WTC11 (cell line): ENCODE data around the gene ZNF532. TPM values are rescaled to one million over a fixed set of nuclear protein-coding genes. Genes with fewer than 3 reads are reported as not detected.
A peak's percentile ranks its signal among the peaks of the same experiment; 100 is the strongest.

ENCODE experiments used
- ATAC-seq: fragments of 200-7000 bp; cut with Tn5 transposase; 2 replicates; pipeline ENCODE4 v1.10.0; 2021; ENCODE audit warnings: mild to moderate bottlenecking, moderate library complexity
- CTCF ChIA-PET: fragments of 300-600 bp; sonication (Branson Sonifier 250); formaldehyde crosslinking; loops from one replicate; lab custom pipeline; 2021; ENCODE audit warnings: antibody characterized with exemption; lab: Charles Lee
- POLR2A ChIA-PET: fragments of 350-600 bp; sonication (Branson Sonifier 250); formaldehyde crosslinking; loops from one replicate; lab custom pipeline; 2021; ENCODE audit warnings: antibody characterized with exemption; lab: Charles Lee
- DNase-seq: peaks from one replicate; pipeline ENCODE4 v3.0.0; 2021; ENCODE audit warnings: low spot score
- H3K27ac Mint-ChIP-seq: 2 replicates; pipeline ENCODE4 v1.8.0; 2021; ENCODE audit warnings: mixed read lengths
- H3K27me3 Mint-ChIP-seq: 2 replicates; pipeline ENCODE4 v1.8.0; 2021; ENCODE audit warnings: low read depth, mild to moderate bottlenecking, moderate library complexity, mixed read lengths
- H3K36me3 Mint-ChIP-seq: 2 replicates; pipeline ENCODE4 v1.8.0; 2021; ENCODE audit warnings: mixed read lengths
- H3K4me1 Mint-ChIP-seq: 2 replicates; pipeline ENCODE4 v1.8.0; 2022; ENCODE audit warnings: mixed read lengths
- H3K4me3 Mint-ChIP-seq: 2 replicates; pipeline ENCODE4 v1.8.0; 2021; ENCODE audit warnings: mild to moderate bottlenecking, moderate library complexity, mixed read lengths
- H3K9me3 Mint-ChIP-seq: 2 replicates; pipeline ENCODE4 v1.8.0; 2021; ENCODE audit warnings: mixed read lengths
- ELF4 ChIP-seq: sonication (generic); formaldehyde crosslinking; IDR thresholded peaks from 2 replicates; pipeline ENCODE4 v1.8.1; 2022; ENCODE audit warnings: low read depth, mild to moderate bottlenecking, moderate library complexity, missing genetic modification reagents
- GABPB1 ChIP-seq: sonication (generic); formaldehyde crosslinking; IDR thresholded peaks from 2 replicates; pipeline ENCODE4 v1.8.1; 2023; ENCODE audit warnings: mild to moderate bottlenecking, missing genetic modification reagents
- GRHL2 ChIP-seq: fragments of 250-450 bp; sonication (Bioruptor Pico); IDR thresholded peaks from 2 replicates; pipeline ENCODE4 v1.8.0; 2022; ENCODE audit warnings: mild to moderate bottlenecking, moderate library complexity; ENCODE audit not compliant: insufficient replicate concordance, severe bottlenecking
- KAT7 ChIP-seq: sonication (generic); formaldehyde crosslinking; IDR thresholded peaks from 2 replicates; pipeline ENCODE4 v1.8.1; 2023; ENCODE audit warnings: missing genetic modification reagents, mild to moderate bottlenecking, borderline replicate concordance
- MYBL2 ChIP-seq: sonication (generic); formaldehyde crosslinking; IDR thresholded peaks from 2 replicates; pipeline ENCODE4 v1.8.1; 2023; ENCODE audit warnings: mild to moderate bottlenecking, moderate library complexity, missing genetic modification reagents
- NFE2L1 ChIP-seq: sonication (generic); formaldehyde crosslinking; IDR thresholded peaks from 2 replicates; pipeline ENCODE4 v1.8.1; 2023; ENCODE audit warnings: missing genetic modification reagents
- NR3C1 ChIP-seq: sonication (generic); formaldehyde crosslinking; conservative IDR thresholded peaks from 2 replicates; pipeline ENCODE4 v1.8.1; 2023; ENCODE audit warnings: low read depth, mild to moderate bottlenecking, missing genetic modification reagents
- PRRX2 ChIP-seq: fragments of 250-450 bp; sonication (Bioruptor Pico); IDR thresholded peaks from 2 replicates; pipeline ENCODE4 v1.8.0; 2021; ENCODE audit warnings: mild to moderate bottlenecking
- RORB ChIP-seq: fragments of 250-450 bp; sonication (Bioruptor Pico); IDR thresholded peaks from 2 replicates; pipeline ENCODE4 v1.9.0; 2021; ENCODE audit warnings: mild to moderate bottlenecking
- SOX15 ChIP-seq: fragments of 250-450 bp; sonication (Bioruptor Pico); IDR thresholded peaks from 2 replicates; pipeline ENCODE4 v1.9.0; 2021; ENCODE audit warnings: mild to moderate bottlenecking
- TEAD1 ChIP-seq: sonication (generic); formaldehyde crosslinking; IDR thresholded peaks from 2 replicates; pipeline ENCODE4 v1.8.0; 2022; ENCODE audit warnings: mild to moderate bottlenecking, missing genetic modification reagents
- ZBTB21 ChIP-seq: sonication (generic); formaldehyde crosslinking; IDR thresholded peaks from 2 replicates; pipeline ENCODE4 v1.8.1; 2023; ENCODE audit warnings: mild to moderate bottlenecking, missing genetic modification reagents, borderline replicate concordance
- ZNF121 ChIP-seq: sonication (generic); formaldehyde crosslinking; IDR thresholded peaks from 2 replicates; pipeline ENCODE4 v1.8.0; 2023; ENCODE audit warnings: missing genetic modification reagents
- total RNA-seq: library from RNA; stranded (reverse); gene quantifications from 3 replicates; pipeline ENCODE4 v1.2.3, GENCODE V29; 2021
- TF ChIP-seq, protein P1 (sequence below): sonication (generic); formaldehyde crosslinking; IDR thresholded peaks from 2 replicates; pipeline ENCODE4 v1.8.0; 2023; ENCODE audit warnings: mild to moderate bottlenecking, missing genetic modification reagents
- TF ChIP-seq, protein P2 (sequence below): sonication (generic); formaldehyde crosslinking; IDR thresholded peaks from 2 replicates; pipeline ENCODE4 v1.8.0; 2022; ENCODE audit warnings: mild to moderate bottlenecking, missing genetic modification reagents
- TF ChIP-seq, protein P3 (sequence below): sonication (generic); formaldehyde crosslinking; IDR thresholded peaks from 2 replicates; pipeline ENCODE4 v1.8.1; 2022; ENCODE audit warnings: mild to moderate bottlenecking, missing genetic modification reagents, moderate library complexity, borderline replicate concordance
- TF ChIP-seq, protein P4 (sequence below): sonication (generic); formaldehyde crosslinking; IDR thresholded peaks from 2 replicates; pipeline ENCODE4 v1.8.0; 2022; ENCODE audit warnings: mild to moderate bottlenecking, missing genetic modification reagents
- TF ChIP-seq, protein P5 (sequence below): sonication (generic); formaldehyde crosslinking; conservative IDR thresholded peaks from 2 replicates; pipeline ENCODE4 v1.8.1; 2022; ENCODE audit warnings: mild to moderate bottlenecking, missing genetic modification reagents
- TF ChIP-seq, protein P6 (sequence below): fragments of 250-450 bp; sonication (Bioruptor Pico); conservative IDR thresholded peaks from 2 replicates; pipeline ENCODE4 v1.9.0; 2021; ENCODE audit warnings: mild to moderate bottlenecking
- TF ChIP-seq, protein P7 (sequence below): sonication (generic); formaldehyde crosslinking; IDR thresholded peaks from 2 replicates; pipeline ENCODE4 v1.8.0; 2023; ENCODE audit warnings: missing genetic modification reagents
- TF ChIP-seq, protein P8 (sequence below): sonication (generic); formaldehyde crosslinking; IDR thresholded peaks from 2 replicates; pipeline ENCODE4 v1.8.1; 2023; ENCODE audit warnings: mild to moderate bottlenecking, missing genetic modification reagents, moderate library complexity

ZNF532 gene
- total RNA-seq, 1 experiment from 2014 or later = 171 TPM

DNA sequence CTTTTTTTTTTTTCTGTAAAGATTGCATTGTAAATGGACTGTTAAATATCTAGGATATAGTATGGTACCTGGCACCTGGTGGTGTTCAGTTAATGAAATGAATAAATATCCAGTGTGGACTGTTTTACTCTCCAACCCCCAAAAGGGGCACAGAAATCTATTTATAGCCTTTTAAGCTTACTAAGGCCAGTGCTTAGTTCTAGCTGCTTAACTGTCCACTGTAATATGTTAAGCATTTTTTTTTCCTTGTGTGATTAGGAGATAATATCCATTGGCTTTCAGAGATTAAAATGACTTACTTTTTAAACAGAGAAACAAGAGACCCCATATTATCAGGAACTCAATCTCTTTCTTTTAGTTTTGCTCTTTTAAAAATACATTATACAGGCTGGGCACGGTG lies 84.4 kb downstream of the ZNF532 start:
- POLR2A ChIA-PET = no interaction called here
- CTCF ChIA-PET = no interaction called here
- TF ChIP-seq ZBTB21 (no peak), NFE2L1 (CRISPR knock-in tag) (no peak), KAT7 (CRISPR knock-in tag) (no peak), MYBL2 (no peak), NR3C1 (no peak), GRHL2 (CRISPR knock-in tag) (no peak), GABPB1 (CRISPR knock-in tag) (no peak), SOX15 (no peak), TEAD1 (CRISPR knock-in tag) (no peak), PRRX2 (CRISPR knock-in tag) (no peak)
- TF ChIP-seq, protein P1, sequence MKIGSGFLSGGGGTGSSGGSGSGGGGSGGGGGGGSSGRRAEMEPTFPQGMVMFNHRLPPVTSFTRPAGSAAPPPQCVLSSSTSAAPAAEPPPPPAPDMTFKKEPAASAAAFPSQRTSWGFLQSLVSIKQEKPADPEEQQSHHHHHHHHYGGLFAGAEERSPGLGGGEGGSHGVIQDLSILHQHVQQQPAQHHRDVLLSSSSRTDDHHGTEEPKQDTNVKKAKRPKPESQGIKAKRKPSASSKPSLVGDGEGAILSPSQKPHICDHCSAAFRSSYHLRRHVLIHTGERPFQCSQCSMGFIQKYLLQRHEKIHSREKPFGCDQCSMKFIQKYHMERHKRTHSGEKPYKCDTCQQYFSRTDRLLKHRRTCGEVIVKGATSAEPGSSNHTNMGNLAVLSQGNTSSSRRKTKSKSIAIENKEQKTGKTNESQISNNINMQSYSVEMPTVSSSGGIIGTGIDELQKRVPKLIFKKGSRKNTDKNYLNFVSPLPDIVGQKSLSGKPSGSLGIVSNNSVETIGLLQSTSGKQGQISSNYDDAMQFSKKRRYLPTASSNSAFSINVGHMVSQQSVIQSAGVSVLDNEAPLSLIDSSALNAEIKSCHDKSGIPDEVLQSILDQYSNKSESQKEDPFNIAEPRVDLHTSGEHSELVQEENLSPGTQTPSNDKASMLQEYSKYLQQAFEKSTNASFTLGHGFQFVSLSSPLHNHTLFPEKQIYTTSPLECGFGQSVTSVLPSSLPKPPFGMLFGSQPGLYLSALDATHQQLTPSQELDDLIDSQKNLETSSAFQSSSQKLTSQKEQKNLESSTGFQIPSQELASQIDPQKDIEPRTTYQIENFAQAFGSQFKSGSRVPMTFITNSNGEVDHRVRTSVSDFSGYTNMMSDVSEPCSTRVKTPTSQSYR (CRISPR knock-in tag) = no peak
- TF ChIP-seq, protein P2, sequence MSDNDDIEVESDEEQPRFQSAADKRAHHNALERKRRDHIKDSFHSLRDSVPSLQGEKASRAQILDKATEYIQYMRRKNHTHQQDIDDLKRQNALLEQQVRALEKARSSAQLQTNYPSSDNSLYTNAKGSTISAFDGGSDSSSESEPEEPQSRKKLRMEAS = no peak
- TF ChIP-seq, protein P3, sequence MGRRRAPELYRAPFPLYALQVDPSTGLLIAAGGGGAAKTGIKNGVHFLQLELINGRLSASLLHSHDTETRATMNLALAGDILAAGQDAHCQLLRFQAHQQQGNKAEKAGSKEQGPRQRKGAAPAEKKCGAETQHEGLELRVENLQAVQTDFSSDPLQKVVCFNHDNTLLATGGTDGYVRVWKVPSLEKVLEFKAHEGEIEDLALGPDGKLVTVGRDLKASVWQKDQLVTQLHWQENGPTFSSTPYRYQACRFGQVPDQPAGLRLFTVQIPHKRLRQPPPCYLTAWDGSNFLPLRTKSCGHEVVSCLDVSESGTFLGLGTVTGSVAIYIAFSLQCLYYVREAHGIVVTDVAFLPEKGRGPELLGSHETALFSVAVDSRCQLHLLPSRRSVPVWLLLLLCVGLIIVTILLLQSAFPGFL (CRISPR knock-in tag) = no peak
- TF ChIP-seq, protein P4, sequence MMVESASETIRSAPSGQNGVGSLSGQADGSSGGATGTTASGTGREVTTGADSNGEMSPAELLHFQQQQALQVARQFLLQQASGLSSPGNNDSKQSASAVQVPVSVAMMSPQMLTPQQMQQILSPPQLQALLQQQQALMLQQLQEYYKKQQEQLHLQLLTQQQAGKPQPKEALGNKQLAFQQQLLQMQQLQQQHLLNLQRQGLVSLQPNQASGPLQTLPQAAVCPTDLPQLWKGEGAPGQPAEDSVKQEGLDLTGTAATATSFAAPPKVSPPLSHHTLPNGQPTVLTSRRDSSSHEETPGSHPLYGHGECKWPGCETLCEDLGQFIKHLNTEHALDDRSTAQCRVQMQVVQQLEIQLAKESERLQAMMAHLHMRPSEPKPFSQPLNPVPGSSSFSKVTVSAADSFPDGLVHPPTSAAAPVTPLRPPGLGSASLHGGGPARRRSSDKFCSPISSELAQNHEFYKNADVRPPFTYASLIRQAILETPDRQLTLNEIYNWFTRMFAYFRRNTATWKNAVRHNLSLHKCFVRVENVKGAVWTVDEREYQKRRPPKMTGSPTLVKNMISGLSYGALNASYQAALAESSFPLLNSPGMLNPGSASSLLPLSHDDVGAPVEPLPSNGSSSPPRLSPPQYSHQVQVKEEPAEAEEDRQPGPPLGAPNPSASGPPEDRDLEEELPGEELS (CRISPR knock-in tag) = no peak
- Mint-ChIP-seq H3K27me3 (no peaks in the 10 kb centered on the region), H3K4me1 (peaks cover 23% of the 10 kb centered on the region), H3K4me3 (no peak overlapping the region), H3K27ac (no peak overlapping the region), H3K36me3 (peaks cover 68% of the 10 kb centered on the region), H3K9me3 (no peaks in the 10 kb centered on the region)
- ATAC-seq (no peak), DNase-seq (no peak)

DNA sequence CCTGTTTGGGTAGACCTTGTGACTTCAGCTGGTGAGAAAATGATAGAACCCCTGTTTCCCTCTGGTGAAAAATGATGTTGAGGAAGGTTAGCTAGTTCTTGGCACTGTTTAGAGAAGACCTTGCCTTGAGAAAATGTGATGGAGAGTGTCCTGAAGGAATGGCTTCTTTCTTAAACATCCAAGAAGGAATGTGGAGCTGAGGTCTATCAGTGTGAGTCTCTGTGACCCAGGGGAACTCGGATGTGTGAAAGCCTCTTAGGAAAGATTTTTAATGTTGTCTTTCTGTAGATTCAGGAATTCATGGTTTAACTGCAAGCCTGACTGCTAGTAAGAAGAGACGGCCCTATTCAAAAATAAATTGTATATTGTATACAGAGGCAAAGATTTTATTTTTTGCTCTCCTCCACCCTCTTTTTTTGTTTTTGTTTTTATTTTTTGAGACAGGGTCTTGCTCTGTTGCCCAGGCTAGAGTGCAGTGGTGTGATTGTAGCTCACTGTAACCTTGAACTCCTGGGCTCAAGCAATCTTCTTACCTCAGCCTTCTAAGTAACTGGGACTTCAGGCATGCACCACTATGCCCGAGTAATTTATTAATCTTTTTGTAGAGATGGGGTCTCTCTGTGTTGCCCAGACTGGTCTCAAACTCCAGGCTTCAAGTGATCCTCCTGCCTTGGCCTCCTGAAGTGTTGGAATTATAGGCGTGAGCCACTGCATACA lies 87.5 kb downstream of the ZNF532 start:
- no peaks in the 10 kb centered on the region for H3K9me3 Mint-ChIP-seq
- H3K36me3 Mint-ChIP-seq = peaks cover 74% of the 10 kb centered on the region
- POLR2A ChIA-PET = no interaction called here
- H3K4me1 Mint-ChIP-seq = peaks cover 11% of the 10 kb centered on the region
- ATAC-seq (no peak), DNase-seq (no peak)
- peak overlapping the region; percentile 82 for H3K27ac Mint-ChIP-seq
- no peaks in the 10 kb centered on the region for H3K27me3 Mint-ChIP-seq
- CTCF ChIA-PET = no interaction called here
- no peak overlapping the region for H3K4me3 Mint-ChIP-seq
- TF ChIP-seq, protein P5, sequence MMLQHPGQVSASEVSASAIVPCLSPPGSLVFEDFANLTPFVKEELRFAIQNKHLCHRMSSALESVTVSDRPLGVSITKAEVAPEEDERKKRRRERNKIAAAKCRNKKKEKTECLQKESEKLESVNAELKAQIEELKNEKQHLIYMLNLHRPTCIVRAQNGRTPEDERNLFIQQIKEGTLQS (CRISPR knock-in tag) = no peak
- TF ChIP-seq, protein P6, sequence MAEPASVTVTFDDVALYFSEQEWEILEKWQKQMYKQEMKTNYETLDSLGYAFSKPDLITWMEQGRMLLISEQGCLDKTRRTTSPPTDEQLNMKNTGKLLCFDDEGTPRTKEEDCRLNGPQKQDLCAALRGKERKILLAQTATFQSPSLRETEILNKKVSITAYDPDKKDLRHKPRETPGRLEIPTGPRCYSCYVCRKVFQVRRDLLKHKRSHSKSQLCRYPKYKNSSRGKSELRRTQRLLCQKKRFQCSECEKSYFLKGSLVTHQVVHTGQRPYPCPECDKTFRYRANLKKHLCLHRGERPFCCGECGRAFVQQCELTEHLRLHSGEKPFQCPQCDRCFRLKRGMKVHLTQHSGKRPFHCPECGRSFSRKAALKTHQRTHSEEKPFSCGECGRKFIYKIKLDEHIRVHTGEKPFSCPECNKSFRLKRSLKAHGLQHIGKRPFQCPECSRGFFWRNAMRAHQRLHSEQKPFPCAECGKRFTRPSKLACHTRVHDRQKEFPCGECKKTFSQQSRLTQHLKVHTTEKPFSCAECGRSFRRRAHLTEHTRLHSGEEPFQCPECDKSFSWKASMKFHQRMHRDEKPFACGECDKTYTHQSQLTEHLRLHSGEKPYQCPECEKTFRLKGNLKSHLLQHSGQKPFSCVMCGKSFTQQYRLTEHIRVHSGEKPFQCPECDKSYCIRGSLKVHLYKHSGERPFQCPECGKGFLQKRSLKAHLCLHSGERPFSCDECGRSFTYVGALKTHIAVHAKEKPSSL = no peak
- TF ChIP-seq, protein P7, sequence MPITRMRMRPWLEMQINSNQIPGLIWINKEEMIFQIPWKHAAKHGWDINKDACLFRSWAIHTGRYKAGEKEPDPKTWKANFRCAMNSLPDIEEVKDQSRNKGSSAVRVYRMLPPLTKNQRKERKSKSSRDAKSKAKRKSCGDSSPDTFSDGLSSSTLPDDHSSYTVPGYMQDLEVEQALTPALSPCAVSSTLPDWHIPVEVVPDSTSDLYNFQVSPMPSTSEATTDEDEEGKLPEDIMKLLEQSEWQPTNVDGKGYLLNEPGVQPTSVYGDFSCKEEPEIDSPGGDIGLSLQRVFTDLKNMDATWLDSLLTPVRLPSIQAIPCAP = no peak
- TF ChIP-seq, protein P8, sequence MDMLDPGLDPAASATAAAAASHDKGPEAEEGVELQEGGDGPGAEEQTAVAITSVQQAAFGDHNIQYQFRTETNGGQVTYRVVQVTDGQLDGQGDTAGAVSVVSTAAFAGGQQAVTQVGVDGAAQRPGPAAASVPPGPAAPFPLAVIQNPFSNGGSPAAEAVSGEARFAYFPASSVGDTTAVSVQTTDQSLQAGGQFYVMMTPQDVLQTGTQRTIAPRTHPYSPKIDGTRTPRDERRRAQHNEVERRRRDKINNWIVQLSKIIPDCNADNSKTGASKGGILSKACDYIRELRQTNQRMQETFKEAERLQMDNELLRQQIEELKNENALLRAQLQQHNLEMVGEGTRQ (CRISPR knock-in tag) = no peak
- TF ChIP-seq ELF4 (CRISPR knock-in tag) (no peak), TEAD1 (CRISPR knock-in tag) (no peak), RORB (CRISPR knock-in tag) (no peak), ZNF121 (peak; percentile 73; the same call in 1 of the 2 replicates)
